Activated CD4-positive, alpha-beta memory T cell treated with anti-CD3 and anti-CD28 coated beads for 36 hours (primary cell): ENCODE data around the gene EPB41L1. TPM values are rescaled to one million over a fixed set of nuclear protein-coding genes. Genes with fewer than 3 reads are reported as not detected.
"Not testable (repeated sequence)": the region's sequence is repeated elsewhere in the genome, so short reads cannot be mapped to it uniquely, and the experiment has no call there.

Experiments
- CTCF ChIA-PET: fragments of 350-600 bp; sonication (Branson Sonifier 250); formaldehyde crosslinking; loops from one replicate; lab custom pipeline; 2021; ENCODE audit warnings: antibody characterized with exemption, inconsistent platforms; lab: Charles Lee
- POLR2A ChIA-PET: fragments of 350-600 bp; sonication (Branson Sonifier 250); formaldehyde crosslinking; loops from one replicate; lab custom pipeline; 2021; ENCODE audit warnings: antibody characterized with exemption; lab: Charles Lee
- DNase-seq: peaks from one replicate; pipeline ENCODE4 v3.0.0-alpha.2; 2020
- H3K27ac Mint-ChIP-seq: one replicate; pipeline ENCODE4 v1.8.0; 2021; ENCODE audit warnings: mixed read lengths
- H3K27me3 Mint-ChIP-seq: one replicate; pipeline ENCODE4 v1.8.0; 2021; ENCODE audit warnings: mixed read lengths
- H3K36me3 Mint-ChIP-seq: one replicate; pipeline ENCODE4 v1.8.0; 2021; ENCODE audit warnings: mixed read lengths
- H3K4me1 Mint-ChIP-seq: one replicate; pipeline ENCODE4 v1.8.0; 2021; ENCODE audit warnings: low read depth, mixed read lengths
- H3K4me3 Mint-ChIP-seq: one replicate; pipeline ENCODE4 v1.8.0; 2021; ENCODE audit warnings: mild to moderate bottlenecking, mixed read lengths
- H3K9me3 Mint-ChIP-seq: one replicate; pipeline ENCODE4 v1.8.0; 2021; ENCODE audit warnings: mixed read lengths
- intact Hi-C: fragments of 100-400 bp; cut with micrococcal nuclease; formaldehyde crosslinking; loops from one replicate; pipeline ENCODE4 v1.15.1; 2023
- total RNA-seq, 2 experiments: library from RNA; stranded (reverse); gene quantifications; one replicate each; pipeline ENCODE4 v1.2.3, GENCODE V29; 2021

The EPB41L1 gene
- total RNA-seq, 2 experiments from 2014 or later, result 0.36 to 0.88 TPM

DNA sequence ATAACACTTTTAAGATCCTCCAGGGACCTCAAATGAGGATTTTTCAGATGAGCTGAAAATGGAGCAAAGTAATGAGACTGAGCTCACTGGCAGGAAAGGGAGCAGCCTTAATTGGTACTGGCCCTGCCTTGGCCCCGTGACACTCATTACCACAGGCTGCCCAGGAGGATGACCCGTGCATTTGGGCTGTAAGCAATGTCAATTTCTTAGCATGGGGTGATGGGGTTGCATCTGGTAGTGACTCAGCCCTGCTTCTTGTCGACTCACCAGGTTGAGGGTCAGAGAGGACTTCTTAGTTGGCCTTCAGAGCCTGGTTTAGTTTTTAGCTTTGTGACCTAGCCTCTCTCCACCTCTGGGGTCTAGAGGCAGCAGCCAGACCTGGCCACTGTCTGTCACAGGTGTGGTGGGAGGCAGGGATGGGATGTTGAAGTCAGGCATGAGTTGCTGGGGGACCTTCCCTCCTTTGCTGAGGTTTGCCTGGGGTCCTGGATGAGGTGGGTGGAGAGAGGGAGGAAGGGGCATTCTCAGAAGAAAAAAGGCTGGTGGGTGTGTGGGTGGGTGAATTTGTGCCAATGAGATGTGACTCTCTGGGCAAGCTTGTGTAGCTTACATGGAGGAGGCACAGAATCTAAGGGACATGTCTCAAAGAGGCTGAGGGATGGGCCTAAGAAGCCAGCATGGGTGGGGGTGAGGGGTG is 25.9 kb upstream of the EPB41L1 start:
- Mint-ChIP-seq H3K9me3 (no peaks in the 10 kb centered on the region), H3K4me3 (no peak overlapping the region), H3K27ac (no peak overlapping the region), H3K27me3 (no peaks in the 10 kb centered on the region), H3K36me3 (no peaks in the 10 kb centered on the region), H3K4me1 (no peaks in the 10 kb centered on the region)
- DNase-seq, result no peak
- POLR2A ChIA-PET, result no interaction called here
- CTCF ChIA-PET, result interaction anchor here (1.6 kb wide), 1 partner anchor 136 kb away, joined by 6 read pairs; no protein-coding TSS in a partner anchor
- intact Hi-C loops, result no loop called here

DNA sequence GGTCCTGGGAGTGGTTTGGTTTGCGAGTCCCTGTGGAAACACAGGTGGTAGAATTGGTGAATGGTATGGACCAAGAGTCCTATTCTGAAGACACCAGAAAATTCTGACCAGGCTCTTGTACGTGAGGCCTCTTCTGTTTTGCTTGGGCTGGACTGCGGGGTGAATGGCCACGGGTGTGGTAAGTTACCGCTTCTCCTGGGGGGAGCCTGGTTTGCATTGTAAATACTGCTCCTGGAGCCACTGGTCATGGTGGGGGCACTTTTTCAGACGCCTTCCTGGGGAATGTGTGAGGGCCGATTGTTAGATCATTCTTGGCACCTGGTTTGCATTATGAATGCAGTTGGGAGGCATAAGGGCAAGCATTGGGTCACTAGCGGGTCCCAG is 25.4 kb upstream of the EPB41L1 start:
- POLR2A ChIA-PET, result no interaction called here
- CTCF ChIA-PET, result no interaction called here
- Mint-ChIP-seq H3K27me3 (no peaks in the 10 kb centered on the region), H3K4me1 (no peaks in the 10 kb centered on the region), H3K36me3 (no peaks in the 10 kb centered on the region), H3K9me3 (no peaks in the 10 kb centered on the region), H3K27ac (no peak overlapping the region), H3K4me3 (no peak overlapping the region)
- intact Hi-C loops, result no loop called here
- no peak for DNase-seq

- no peak for DNase-seq
- H3K36me3 Mint-ChIP-seq, result no peaks in the 10 kb centered on the region
- intact Hi-C loops, result no loop called here
- H3K9me3 Mint-ChIP-seq, result no peaks in the 10 kb centered on the region
- no peaks in the 10 kb centered on the region for H3K27me3 Mint-ChIP-seq
- ChIA-PET CTCF (interaction anchor here (0.7 to 1.7 kb wide), 3 partner anchors 8 to 137 kb away, joined by 3 to 6 read pairs (median 5); no protein-coding TSS in a partner anchor), POLR2A (interaction anchor here (0.6 kb wide), 2 partner anchors 16 to 28 kb away, joined by 3 to 4 read pairs; no protein-coding TSS in a partner anchor)
- H3K4me1 Mint-ChIP-seq, result no peaks in the 10 kb centered on the region
- H3K4me3 Mint-ChIP-seq, result no peak overlapping the region
- no peak overlapping the region for H3K27ac Mint-ChIP-seq
These were observed 24.1 kb upstream of the EPB41L1 start for GRCh38 chr20:36130390-36130789.

GRCh38 chr20:36132802-36133211 is 21.7 kb upstream of the EPB41L1 start:
- DNase-seq, result no peak
- POLR2A ChIA-PET, result no interaction called here
- intact Hi-C loops, result no loop called here
- H3K4me3 Mint-ChIP-seq, result no peak overlapping the region
- H3K27me3 Mint-ChIP-seq, result no peaks in the 10 kb centered on the region
- no peaks in the 10 kb centered on the region for H3K36me3 Mint-ChIP-seq
- no peak overlapping the region for H3K27ac Mint-ChIP-seq
- no peaks in the 10 kb centered on the region for H3K9me3 Mint-ChIP-seq
- CTCF ChIA-PET, result interaction anchor here (15.1 kb wide), 1 partner anchor 138 kb away, joined by 483 read pairs; no protein-coding TSS in a partner anchor
- H3K4me1 Mint-ChIP-seq, result no peaks in the 10 kb centered on the region

- Mint-ChIP-seq H3K4me1 (no peaks in the 10 kb centered on the region), H3K27ac (no peak overlapping the region), H3K9me3 (no peaks in the 10 kb centered on the region), H3K4me3 (no peak overlapping the region), H3K36me3 (no peaks in the 10 kb centered on the region), H3K27me3 (no peaks in the 10 kb centered on the region)
- intact Hi-C loops, result no loop called here
- POLR2A ChIA-PET, result no interaction called here
- no peak for DNase-seq
- CTCF ChIA-PET, result interaction anchor here (1.0 to 15.1 kb wide), 4 partner anchors 66 to 180 kb away, joined by 3 to 483 read pairs (median 4); partner anchors contain the start of gene SCAND1
These were observed 20.7 kb upstream of the EPB41L1 start for GRCh38 chr20:36133821-36134220.

DNA sequence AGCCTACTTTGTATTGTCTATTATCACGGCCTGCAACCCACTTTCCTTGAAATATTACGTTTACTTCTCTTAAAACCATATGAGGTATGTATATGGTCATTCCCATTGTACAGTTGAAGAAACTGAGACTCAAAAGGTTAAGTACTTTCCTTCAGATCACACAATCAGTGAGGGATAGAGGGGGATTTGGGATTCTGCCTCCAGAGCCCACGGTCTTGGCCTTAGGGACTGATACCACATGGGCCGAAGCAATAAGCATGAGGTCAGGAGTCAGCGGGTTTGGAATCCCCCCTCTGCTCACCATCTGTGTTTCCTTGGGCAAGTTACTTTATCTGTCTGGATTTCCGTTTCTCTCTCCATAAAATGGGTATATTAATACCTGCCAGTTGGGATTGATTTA is 19.4 kb upstream of the EPB41L1 start:
- H3K36me3 Mint-ChIP-seq, result no peaks in the 10 kb centered on the region
- DNase-seq, result no peak
- no peaks in the 10 kb centered on the region for H3K4me1 Mint-ChIP-seq
- H3K27me3 Mint-ChIP-seq, result no peaks in the 10 kb centered on the region
- ChIA-PET CTCF (interaction anchor here (15.1 kb wide), 1 partner anchor 140 kb away, joined by 483 read pairs; no protein-coding TSS in a partner anchor), POLR2A (no interaction called here)
- intact Hi-C loops, result no loop called here
- H3K27ac Mint-ChIP-seq, result no peak overlapping the region
- H3K9me3 Mint-ChIP-seq, result no peaks in the 10 kb centered on the region
- no peak overlapping the region for H3K4me3 Mint-ChIP-seq

DNA sequence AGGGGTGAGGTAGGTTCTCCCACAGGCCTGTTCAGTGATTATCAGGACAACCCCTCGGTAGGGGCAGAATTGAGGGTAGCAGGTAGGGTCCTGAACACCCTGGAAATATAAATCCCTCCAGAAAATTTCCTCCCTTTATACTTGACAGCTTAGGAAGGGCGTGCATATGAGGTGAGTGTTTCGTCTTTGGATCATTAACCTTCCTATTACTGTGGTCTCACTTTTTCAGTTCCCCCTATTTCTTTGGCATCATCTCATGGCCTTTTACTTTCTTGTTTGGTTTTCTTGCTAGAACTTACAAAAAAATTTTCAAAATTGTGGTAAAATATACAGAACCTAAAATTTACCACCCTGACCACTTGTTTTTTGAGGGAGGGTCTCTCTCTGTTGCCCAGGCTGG is 18.7 kb upstream of the EPB41L1 start:
- Mint-ChIP-seq H3K4me3 (no peak overlapping the region), H3K9me3 (no peaks in the 10 kb centered on the region), H3K27ac (no peak overlapping the region), H3K4me1 (no peaks in the 10 kb centered on the region), H3K36me3 (no peaks in the 10 kb centered on the region), H3K27me3 (no peaks in the 10 kb centered on the region)
- intact Hi-C loops, result no loop called here
- no peak for DNase-seq
- ChIA-PET CTCF (interaction anchor here (15.1 kb wide), 1 partner anchor 141 kb away, joined by 483 read pairs; no protein-coding TSS in a partner anchor), POLR2A (interaction anchor here (0.6 kb wide), 1 partner anchor 832 kb away, joined by 3 read pairs; no protein-coding TSS in a partner anchor)

- H3K36me3 Mint-ChIP-seq, H3K27ac Mint-ChIP-seq, DNase-seq, intact Hi-C loops, H3K4me1 Mint-ChIP-seq, POLR2A ChIA-PET, H3K9me3 Mint-ChIP-seq, H3K27me3 Mint-ChIP-seq, H3K4me3 Mint-ChIP-seq: not testable (repeated sequence)
- CTCF ChIA-PET, result interaction anchor here (0.6 to 15.1 kb wide), 2 partner anchors 41 to 142 kb away, joined by 4 to 483 read pairs; no protein-coding TSS in a partner anchor
These were observed 17.2 kb upstream of the EPB41L1 start for GRCh38 chr20:36137313-36137712.

GRCh38 chr20:36141310-36141709 is 13.2 kb upstream of the EPB41L1 start:
- intact Hi-C loops, result no loop called here
- ChIA-PET POLR2A (no interaction called here), CTCF (interaction anchor here (15.1 kb wide), 1 partner anchor 146 kb away, joined by 483 read pairs; no protein-coding TSS in a partner anchor)

DNA sequence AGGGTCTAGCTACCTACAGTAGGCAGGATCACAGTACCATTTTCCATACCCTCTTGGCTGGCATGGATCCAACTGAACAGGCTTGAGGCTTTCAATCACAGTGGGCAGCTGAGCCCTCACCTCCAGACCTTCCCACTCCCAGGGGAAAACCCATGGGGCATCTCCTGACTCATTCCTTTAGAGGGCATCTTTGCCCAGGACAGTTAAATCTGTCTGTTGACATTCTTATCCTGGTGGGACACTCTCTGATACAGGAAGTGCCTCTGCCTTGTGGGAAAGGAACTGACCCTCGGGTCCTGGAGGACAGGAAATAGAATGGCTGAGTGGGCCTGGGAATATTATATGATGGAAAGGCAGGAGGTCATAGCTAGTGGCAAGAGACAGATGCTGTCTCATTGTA is 10.2 kb upstream of the EPB41L1 start:
- Mint-ChIP-seq H3K4me3 (no peak overlapping the region), H3K27ac (no peak overlapping the region), H3K36me3 (no peaks in the 10 kb centered on the region), H3K27me3 (peaks cover 13% of the 10 kb centered on the region), H3K4me1 (no peaks in the 10 kb centered on the region), H3K9me3 (no peaks in the 10 kb centered on the region)
- intact Hi-C loops, result no loop called here
- CTCF ChIA-PET, result interaction anchor here (1.4 to 15.1 kb wide), 2 partner anchors 13 to 149 kb away, joined by 5 to 483 read pairs; no protein-coding TSS in a partner anchor
- no peak for DNase-seq
- POLR2A ChIA-PET, result no interaction called here

More at GRCh38 chr20:36141310-36141709, 13.2 kb upstream of the EPB41L1 start:
- H3K27ac Mint-ChIP-seq, result no peak overlapping the region
- no peak for DNase-seq
- no peaks in the 10 kb centered on the region for H3K36me3 Mint-ChIP-seq
- H3K4me1 Mint-ChIP-seq, result no peaks in the 10 kb centered on the region
- no peak overlapping the region for H3K4me3 Mint-ChIP-seq
- no peaks in the 10 kb centered on the region for H3K9me3 Mint-ChIP-seq
- H3K27me3 Mint-ChIP-seq, result peaks cover 12% of the 10 kb centered on the region

- H3K36me3 Mint-ChIP-seq, result no peaks in the 10 kb centered on the region
- H3K4me1 Mint-ChIP-seq, result no peaks in the 10 kb centered on the region
- peaks cover 14% of the 10 kb centered on the region for H3K27me3 Mint-ChIP-seq
- H3K9me3 Mint-ChIP-seq, result no peaks in the 10 kb centered on the region
- intact Hi-C loops, result no loop called here
- no peak for DNase-seq
- H3K4me3 Mint-ChIP-seq, result no peak overlapping the region
- H3K27ac Mint-ChIP-seq, result no peak overlapping the region
- CTCF ChIA-PET, result interaction anchor here (0.9 to 15.1 kb wide), 2 partner anchors 10 to 151 kb away, joined by 5 to 483 read pairs; no protein-coding TSS in a partner anchor
- POLR2A ChIA-PET, result no interaction called here
These were observed 8.4 kb upstream of the EPB41L1 start for GRCh38 chr20:36145877-36146707.

- POLR2A ChIA-PET, result no interaction called here
- Mint-ChIP-seq H3K4me3 (no peak overlapping the region), H3K9me3 (no peaks in the 10 kb centered on the region), H3K27ac (no peak overlapping the region), H3K4me1 (no peaks in the 10 kb centered on the region), H3K27me3 (peaks cover 15% of the 10 kb centered on the region), H3K36me3 (no peaks in the 10 kb centered on the region)
- CTCF ChIA-PET, result interaction anchor here (0.5 to 15.1 kb wide), 3 partner anchors 9 to 155 kb away, joined by 3 to 483 read pairs (median 4); no protein-coding TSS in a partner anchor
- DNase-seq, result no peak
- intact Hi-C loops, result no loop called here
These were observed 6.8 kb upstream of the EPB41L1 start for GRCh38 chr20:36147690-36148089.
